HG03520 (cell line): ENCODE results near the gene DIS3L2.
"Not testable (repeated sequence)": the region's sequence is repeated elsewhere in the genome, so short reads cannot be mapped to it uniquely, and the experiment has no call there.

Experiments used
- ATAC-seq: cut with Tn5 transposase; IDR thresholded peaks from one replicate; pipeline ENCODE4 v1.9.1; 2021; ENCODE audit warnings: mild to moderate bottlenecking, moderate library complexity; ENCODE audit not compliant: unreplicated experiment

DIS3L2 gene

GRCh38 chr2:232113821-232114220 is 152.3 kb downstream of the DIS3L2 start:
- no peak for ATAC-seq

GRCh38 chr2:232115728-232116361 is 154.3 kb downstream of the DIS3L2 start:
- not testable (repeated sequence) for ATAC-seq

- no peak for ATAC-seq
Observed at GRCh38 chr2:232116852-232117251, 155.3 kb downstream of the DIS3L2 start.

- ATAC-seq, result no peak
Observed at GRCh38 chr2:232117413-232117812, 155.9 kb downstream of the DIS3L2 start.

- no peak for ATAC-seq
Observed at GRCh38 chr2:232120911-232121310, 159.4 kb downstream of the DIS3L2 start.

GRCh38 chr2:232124309-232124708 is 162.8 kb downstream of the DIS3L2 start:
- no peak for ATAC-seq

GRCh38 chr2:232126301-232127099 is 165.0 kb downstream of the DIS3L2 start:
- ATAC-seq, result no peak

- ATAC-seq, result no peak
Observed at GRCh38 chr2:232129483-232129882, 168.0 kb downstream of the DIS3L2 start.

GRCh38 chr2:232132181-232132580 is 170.7 kb downstream of the DIS3L2 start:
- no peak for ATAC-seq

- ATAC-seq, result no peak
Observed at GRCh38 chr2:232133078-232133477, 171.6 kb downstream of the DIS3L2 start.

- no peak for ATAC-seq
Observed at GRCh38 chr2:232134939-232135338, 173.4 kb downstream of the DIS3L2 start.

- ATAC-seq, result no peak
Observed at GRCh38 chr2:232137356-232138147, 176.0 kb downstream of the DIS3L2 start.

- no peak for ATAC-seq
Observed at GRCh38 chr2:232138441-232138840, 176.9 kb downstream of the DIS3L2 start.

- no peak for ATAC-seq
Observed at GRCh38 chr2:232139171-232139594, 177.7 kb downstream of the DIS3L2 start.

- no peak for ATAC-seq
Observed at GRCh38 chr2:232139786-232140562, 178.5 kb downstream of the DIS3L2 start.

GRCh38 chr2:232141591-232141990 is 180.1 kb downstream of the DIS3L2 start:
- ATAC-seq, result no peak

GRCh38 chr2:232142049-232142448 is 180.5 kb downstream of the DIS3L2 start:
- no peak for ATAC-seq

GRCh38 chr2:232142502-232142901 is 181.0 kb downstream of the DIS3L2 start:
- ATAC-seq, result no peak

GRCh38 chr2:232146294-232146693 is 184.8 kb downstream of the DIS3L2 start:
- ATAC-seq, result no peak

- no peak for ATAC-seq
Observed at GRCh38 chr2:232147440-232148077, 186.0 kb downstream of the DIS3L2 start.
